ENCODE results near the gene GALNT1. TPM values are rescaled to one million over a fixed set of nuclear protein-coding genes. Genes with fewer than 3 reads are reported as not detected.

Gene GALNT1
- total and polyA plus RNA-seq, 2 of the 4 experiments (the other 2 are of a cell fraction): 24.9 to 43.9 TPM

GRCh38 chr18:35602193-35602820, 20.8 kb downstream of the GALNT1 start:
- no peak overlapping the region for H3K4me3 ChIP-seq (ENCODE audit: insufficient read depth, low read depth, low read length)
- H4K5ac ChIP-seq (ENCODE audit: low read depth, low read length): no peak overlapping the region
- no peak overlapping the region for H3K56ac ChIP-seq (ENCODE audit: extremely low read depth, insufficient read depth, low read length)
- H3K14ac ChIP-seq (replicated peaks; ENCODE audit: low read depth, low read length): no peak overlapping the region
- BruUV-seq (replicated peaks): no TSS peak
- no peak overlapping the region for H3K4me2 ChIP-seq (ENCODE audit: low read depth, low read length)
- no CpG with 5 or more reads among the region's 4 CpGs for WGBS, 2 experiments (ENCODE audit: extremely low coverage in 2 of 2, insufficient read length in 1 of 2)
- no peaks in the 10 kb centered on the region for H3K27me3 ChIP-seq (ENCODE audit: control insufficient read depth, insufficient read depth, low read length)
- H2BK15ac ChIP-seq (ENCODE audit: low read depth, low read length): no peak overlapping the region
- H3K27ac ChIP-seq (ENCODE audit: insufficient read depth, low read length): no peak overlapping the region
- H3K36me3 ChIP-seq (ENCODE audit: control insufficient read depth, insufficient read depth, low read length): no peaks in the 10 kb centered on the region; the same call in 1 of the 2 replicates
- H3K18ac ChIP-seq (ENCODE audit: low read depth, low read length): no peak overlapping the region
- H2AFZ ChIP-seq (replicated peaks; ENCODE audit: low read length, poor library complexity): no peak overlapping the region
- H3K79me1 ChIP-seq (ENCODE audit: low read depth in 1 of 2, low read length in 2 of 2): peaks cover 21 to 29% of the 10 kb centered on the region in 2 experiments
- H2AK9ac ChIP-seq (replicated peaks; ENCODE audit: low read depth, low read length, poor library complexity): no peak overlapping the region
- H4K20me1 ChIP-seq (ENCODE audit: insufficient read depth, low read length): peaks cover 6% of the 10 kb centered on the region
- CTCF ChIA-PET: interaction anchor here (0.9 kb wide), 1 partner anchor 16 kb away, joined by 3 read pairs; no protein-coding TSS in a partner anchor
- H2AK5ac ChIP-seq (ENCODE audit: low read depth, low read length): no peak overlapping the region
- intact Hi-C loops (cut with micrococcal nuclease) (no loop called here), dilution Hi-C loops (cut with HindIII; ENCODE audit: low sequenced_read_pairs, unreplicated experiment) (no loop called here), in situ Hi-C loops (cut with MboI; ENCODE audit: low sequenced_read_pairs) (no loop called here)
- no peak overlapping the region for H2BK5ac ChIP-seq (ENCODE audit: low read depth, low read length, poor library complexity, severe bottlenecking)
- no peak overlapping the region for H3K23ac ChIP-seq (ENCODE audit: low read depth, low read length)
- H4K91ac ChIP-seq (ENCODE audit: insufficient read depth, low read depth, low read length): no peak overlapping the region
- no peak for DNase-seq
- H4K8ac ChIP-seq (ENCODE audit: low read depth in 2 of 2, low read length in 2 of 2): no peak overlapping the region
- H3K9me3 ChIP-seq (ENCODE audit: control insufficient read depth, insufficient read depth, low read length): peaks cover 12% of the 10 kb centered on the region
- TF ChIP-seq SMC3 (IDR thresholded peaks at IDR 0.05; ENCODE audit: low read depth, low read length): no peak
- TF ChIP-seq RCOR1 (IDR thresholded peaks at IDR 0.05; ENCODE audit: insufficient replicate concordance, low read length): no peak
- TF ChIP-seq FOS (IDR thresholded peaks at IDR 0.05; ENCODE audit: low read depth, low read length): no peak
- no peak for TF ChIP-seq BHLHE40 (IDR thresholded peaks at IDR 0.05; ENCODE audit: low read depth, low read length)
- no peak for TF ChIP-seq MXI1 (IDR thresholded peaks at IDR 0.05; ENCODE audit: borderline replicate concordance, low read depth, low read length)
- TF ChIP-seq MAFK (IDR thresholded peaks at IDR 0.05; ENCODE audit: low read depth, low read length): no peak
- TF ChIP-seq, protein P1, sequence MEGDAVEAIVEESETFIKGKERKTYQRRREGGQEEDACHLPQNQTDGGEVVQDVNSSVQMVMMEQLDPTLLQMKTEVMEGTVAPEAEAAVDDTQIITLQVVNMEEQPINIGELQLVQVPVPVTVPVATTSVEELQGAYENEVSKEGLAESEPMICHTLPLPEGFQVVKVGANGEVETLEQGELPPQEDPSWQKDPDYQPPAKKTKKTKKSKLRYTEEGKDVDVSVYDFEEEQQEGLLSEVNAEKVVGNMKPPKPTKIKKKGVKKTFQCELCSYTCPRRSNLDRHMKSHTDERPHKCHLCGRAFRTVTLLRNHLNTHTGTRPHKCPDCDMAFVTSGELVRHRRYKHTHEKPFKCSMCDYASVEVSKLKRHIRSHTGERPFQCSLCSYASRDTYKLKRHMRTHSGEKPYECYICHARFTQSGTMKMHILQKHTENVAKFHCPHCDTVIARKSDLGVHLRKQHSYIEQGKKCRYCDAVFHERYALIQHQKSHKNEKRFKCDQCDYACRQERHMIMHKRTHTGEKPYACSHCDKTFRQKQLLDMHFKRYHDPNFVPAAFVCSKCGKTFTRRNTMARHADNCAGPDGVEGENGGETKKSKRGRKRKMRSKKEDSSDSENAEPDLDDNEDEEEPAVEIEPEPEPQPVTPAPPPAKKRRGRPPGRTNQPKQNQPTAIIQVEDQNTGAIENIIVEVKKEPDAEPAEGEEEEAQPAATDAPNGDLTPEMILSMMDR (conservative IDR thresholded peaks at IDR 0.05; ENCODE audit: low read depth, low read length): no peak
- no peak for TF ChIP-seq MAZ (IDR thresholded peaks at IDR 0.05; ENCODE audit: borderline replicate concordance, low read depth, low read length)
- TF ChIP-seq POLR2A (IDR thresholded peaks at IDR 0.05; ENCODE audit: low read depth, low read length): no peak
- TF ChIP-seq ELK1 (IDR thresholded peaks at IDR 0.05; ENCODE audit: borderline replicate concordance, low read depth, low read length): no peak
- TF ChIP-seq CEBPB (IDR thresholded peaks at IDR 0.05; ENCODE audit: low read depth, low read length): no peak
- no peak for TF ChIP-seq NFE2L2 (IDR thresholded peaks at IDR 0.05; ENCODE audit: low read depth, low read length)
- TF ChIP-seq RFX5 (IDR thresholded peaks at IDR 0.05; ENCODE audit: low read depth, low read length): no peak
- no peak for TF ChIP-seq CHD1 (IDR thresholded peaks at IDR 0.05; ENCODE audit: low read depth, low read length)
- TF ChIP-seq, protein P2, sequence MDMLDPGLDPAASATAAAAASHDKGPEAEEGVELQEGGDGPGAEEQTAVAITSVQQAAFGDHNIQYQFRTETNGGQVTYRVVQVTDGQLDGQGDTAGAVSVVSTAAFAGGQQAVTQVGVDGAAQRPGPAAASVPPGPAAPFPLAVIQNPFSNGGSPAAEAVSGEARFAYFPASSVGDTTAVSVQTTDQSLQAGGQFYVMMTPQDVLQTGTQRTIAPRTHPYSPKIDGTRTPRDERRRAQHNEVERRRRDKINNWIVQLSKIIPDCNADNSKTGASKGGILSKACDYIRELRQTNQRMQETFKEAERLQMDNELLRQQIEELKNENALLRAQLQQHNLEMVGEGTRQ (IDR thresholded peaks at IDR 0.05; ENCODE audit: low read depth, low read length): no peak
- no peak for TF ChIP-seq RAD21 (IDR thresholded peaks at IDR 0.05; ENCODE audit: low read length)
- no peak overlapping the region for H3K4ac ChIP-seq (ENCODE audit: low read depth, low read length)
- H3K9ac ChIP-seq (ENCODE audit: low read depth, low read length): no peak overlapping the region
- POLR2A ChIA-PET (ENCODE audit: unreplicated experiment): no interaction called here
- H2BK120ac ChIP-seq (ENCODE audit: low read depth, low read length): no peak overlapping the region
- ATAC-seq (ENCODE audit: low read depth): no peak
- no peak overlapping the region for H2BK20ac ChIP-seq (ENCODE audit: low read depth, low read length)
- H3K4me1 ChIP-seq (ENCODE audit: control insufficient read depth, insufficient read depth, low read length): peaks cover 2% of the 10 kb centered on the region; the same call in 1 of the 2 replicates
- H3K9me1 ChIP-seq (ENCODE audit: insufficient read depth, low read length): no peaks in the 10 kb centered on the region
